Upper lobe of left lung (tissue), 6 donors: Measurements from ENCODE around the gene CFL1. TPM values are rescaled to one million over a fixed set of nuclear protein-coding genes. Genes with fewer than 3 reads are reported as not detected.
A peak's percentile ranks its signal among the peaks of the same experiment; 100 is the strongest.

Experiments used
- ATAC-seq, 2 donors: fragments of 200-7000 bp; cut with Tn5 transposase; one replicate each; pipeline ENCODE4 v1.9.1; 2022; ENCODE audit warnings: mild to moderate bottlenecking in 2 of 2, moderate library complexity in 2 of 2; ENCODE audit not compliant: low FRiP score in 2 of 2
- DNase-seq, 2 donors: peaks; one replicate each; pipeline ENCODE4 v3.0.0-alpha.2; 2019 to 2020
- H3K27ac ChIP-seq, 4 donors: fragments of 200-600 bp; sonication (generic); one replicate each; pipeline ENCODE4 v1.5.1; 2016 to 2019
- H3K27me3 ChIP-seq, 4 donors: fragments of 200-600 bp; sonication (generic); one replicate each; pipeline ENCODE4 v1.5.1; 2017 to 2019
- H3K36me3 ChIP-seq, 4 donors: fragments of 200-600 bp; sonication (generic); one replicate each; pipeline ENCODE4 v1.5.1; 2016 to 2019
- H3K4me1 ChIP-seq, 4 donors: fragments of 200-600 bp; sonication (generic); one replicate each; pipeline ENCODE4 v1.5.1; 2018 to 2019
- H3K4me3 ChIP-seq, 4 donors: fragments of 200-600 bp; sonication (generic); one replicate each; pipeline ENCODE4 v1.5.1; 2017 to 2019; ENCODE audit warnings: mild to moderate bottlenecking in 2 of 4, moderate library complexity in 1 of 4
- H3K9me3 ChIP-seq, 4 donors: fragments of 200-600 bp; sonication (generic); one replicate each; pipeline ENCODE4 v1.5.1; 2018 to 2019
- EP300 ChIP-seq, 4 donors: sonication (generic); formaldehyde crosslinking; IDR thresholded peaks; one replicate each; pipeline ENCODE4 v1.5.1; 2017; ENCODE audit warnings: antibody characterized with exemption in 4 of 4, control low read depth in 2 of 4
- POLR2A ChIP-seq, 4 donors: fragments of 450-650 bp; IDR thresholded peaks; one replicate each; pipeline ENCODE4 v1.5.1; 2016 to 2017; ENCODE audit warnings: antibody characterized with exemption in 4 of 4, mild to moderate bottlenecking in 2 of 4
- POLR2AphosphoS5 ChIP-seq, 2 donors: sonication (generic); formaldehyde crosslinking; IDR thresholded peaks; one replicate each; pipeline ENCODE4 v1.5.1; 2017; ENCODE audit warnings: antibody characterized with exemption in 2 of 2
- WGBS, 2 donors: methylation state at CpG; one replicate each; pipeline ENCODE4 v1.1.5; 2017 to 2018; 5-methylcytosine and 5-hydroxymethylcytosine counted together
- total RNA-seq, 6 donors: library from RNA; depleted of rRNA in 4 of 6; stranded (reverse); fragments of >200 nt in 4 of 6; gene quantifications; one replicate each; pipeline versions ENCODE4 v1.1.0 to v1.2.1, GENCODE V29; 2016 to 2021
- TF ChIP-seq, protein P1 (sequence below), 6 experiments: fragments of 450-650 bp in 4 of 6; fragments of 200-600 bp in 2 of 6; sonication (generic) in 2 of 6; IDR thresholded peaks; one replicate each; pipeline ENCODE4 v1.5.1; 2016 to 2019; ENCODE audit warnings: antibody characterized with exemption in 6 of 6
- donor health status: DM: no; HTN: no; CAD: no; lungs with moderate emphysema.
- donor health status: DM: no; HTN: yes; CAD: no; lungs with severe emphysema.

CFL1 gene
- total RNA-seq, 6 donors from 2014 or later = 358 to 813 (median 768) TPM

GRCh38 chr11:65855927-65856363 lies 2.0 kb downstream of the CFL1 start:
- H3K4me3 ChIP-seq = peak overlapping the region in 2 of 4 donors; percentile 66 to 77
- peaks cover 19 to 51% (median 32%) of the 10 kb centered on the region in 4 donors for H3K4me1 ChIP-seq
- peak overlapping the region in 2 of 4 donors; percentile 90 to 94 for H3K27ac ChIP-seq
- no peaks in the 10 kb centered on the region for H3K27me3 ChIP-seq
- H3K36me3 ChIP-seq = peaks cover 19 to 58% (median 51%) of the 10 kb centered on the region in 4 donors
- TF ChIP-seq POLR2A (IDR thresholded peaks at IDR 0.05) (no peak), POLR2AphosphoS5 (IDR thresholded peaks at IDR 0.05) (no peak), EP300 (IDR thresholded peaks at IDR 0.05) (no peak)
- TF ChIP-seq, protein P1, sequence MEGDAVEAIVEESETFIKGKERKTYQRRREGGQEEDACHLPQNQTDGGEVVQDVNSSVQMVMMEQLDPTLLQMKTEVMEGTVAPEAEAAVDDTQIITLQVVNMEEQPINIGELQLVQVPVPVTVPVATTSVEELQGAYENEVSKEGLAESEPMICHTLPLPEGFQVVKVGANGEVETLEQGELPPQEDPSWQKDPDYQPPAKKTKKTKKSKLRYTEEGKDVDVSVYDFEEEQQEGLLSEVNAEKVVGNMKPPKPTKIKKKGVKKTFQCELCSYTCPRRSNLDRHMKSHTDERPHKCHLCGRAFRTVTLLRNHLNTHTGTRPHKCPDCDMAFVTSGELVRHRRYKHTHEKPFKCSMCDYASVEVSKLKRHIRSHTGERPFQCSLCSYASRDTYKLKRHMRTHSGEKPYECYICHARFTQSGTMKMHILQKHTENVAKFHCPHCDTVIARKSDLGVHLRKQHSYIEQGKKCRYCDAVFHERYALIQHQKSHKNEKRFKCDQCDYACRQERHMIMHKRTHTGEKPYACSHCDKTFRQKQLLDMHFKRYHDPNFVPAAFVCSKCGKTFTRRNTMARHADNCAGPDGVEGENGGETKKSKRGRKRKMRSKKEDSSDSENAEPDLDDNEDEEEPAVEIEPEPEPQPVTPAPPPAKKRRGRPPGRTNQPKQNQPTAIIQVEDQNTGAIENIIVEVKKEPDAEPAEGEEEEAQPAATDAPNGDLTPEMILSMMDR (IDR thresholded peaks at IDR 0.05) = no peak
- peaks cover 0 to 7% (median 0%) of the 10 kb centered on the region in 4 donors for H3K9me3 ChIP-seq
- no peak for ATAC-seq
- 86 to 90% methylated on average over 15 of the region's 15 CpGs for WGBS, 2 donors
- no peak for DNase-seq

DNA sequence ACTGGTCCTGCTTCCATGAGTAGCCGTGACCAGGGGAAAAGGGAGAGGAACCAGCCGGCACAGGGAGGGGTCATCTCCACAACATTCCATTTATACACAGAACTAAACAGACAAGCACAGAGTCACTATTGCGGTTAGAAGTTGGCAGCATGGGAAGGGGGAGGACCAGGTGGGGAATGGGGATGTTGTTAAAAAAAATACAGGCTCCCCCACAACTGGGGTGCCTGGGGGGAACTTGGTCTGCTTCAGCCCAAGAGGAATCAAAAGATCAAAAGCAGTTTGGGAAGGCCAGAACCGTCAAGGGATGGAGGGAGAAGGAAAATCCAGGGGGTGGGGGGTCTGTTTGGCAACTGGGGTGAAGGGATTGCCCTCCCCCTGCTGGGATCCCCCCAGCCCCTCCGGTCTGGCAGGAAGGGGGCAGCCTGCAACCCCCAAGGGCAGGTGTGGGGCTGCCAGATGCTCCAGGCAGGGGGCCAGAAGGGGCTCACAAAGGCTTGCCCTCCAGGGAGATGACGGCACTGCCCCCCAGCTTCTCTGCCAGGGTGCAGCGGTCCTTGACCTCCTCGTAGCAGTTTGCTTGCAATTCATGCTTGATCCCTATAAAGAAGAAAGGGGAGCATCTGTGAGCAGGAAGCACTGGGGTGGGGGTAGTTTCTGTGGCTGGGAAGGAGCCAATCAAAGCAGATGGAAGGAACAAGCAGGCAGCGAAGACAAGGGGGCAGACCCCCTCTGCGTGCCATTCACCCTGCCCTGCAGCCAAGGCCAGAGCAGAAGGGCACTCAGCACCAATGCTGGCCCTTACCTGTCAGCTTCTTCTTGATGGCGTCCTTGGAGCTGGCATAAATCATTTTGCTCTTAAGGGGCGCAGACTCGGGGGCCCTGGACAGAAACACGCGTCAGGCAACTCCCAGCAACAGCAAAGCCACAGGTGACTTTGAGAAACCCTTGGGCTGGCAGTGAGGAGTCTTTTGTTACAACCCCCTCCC lies 2.8 kb downstream of the CFL1 start:
- Histone ChIP-seq H3K36me3 (peaks cover 19 to 62% (median 52%) of the 10 kb centered on the region in 4 donors), H3K27ac (no peak overlapping the region), H3K4me3 (peak overlapping the region in 1 of 4 donors; percentile 66), H3K4me1 (peaks cover 19 to 49% (median 32%) of the 10 kb centered on the region in 4 donors), H3K9me3 (peaks cover 0 to 7% (median 0%) of the 10 kb centered on the region in 4 donors), H3K27me3 (no peaks in the 10 kb centered on the region)
- no peak for DNase-seq
- WGBS, 2 donors = 88 to 92% methylated on average over 14 to 15 of the region's 15 CpGs
- ATAC-seq = no peak
- TF ChIP-seq, protein P1 (IDR thresholded peaks at IDR 0.05) = no peak
- TF ChIP-seq EP300 (IDR thresholded peaks at IDR 0.05) (no peak), POLR2A (IDR thresholded peaks at IDR 0.05) (no peak), POLR2AphosphoS5 (IDR thresholded peaks at IDR 0.05) (no peak)

- ATAC-seq = no peak
- H3K9me3 ChIP-seq = peaks cover 0 to 7% (median 0%) of the 10 kb centered on the region in 4 donors
- TF ChIP-seq POLR2AphosphoS5 (IDR thresholded peaks at IDR 0.05) (no peak), POLR2A (IDR thresholded peaks at IDR 0.05) (no peak), EP300 (IDR thresholded peaks at IDR 0.05) (no peak)
- TF ChIP-seq, protein P1 (IDR thresholded peaks at IDR 0.05) = no peak
- peaks cover 19 to 42% (median 25%) of the 10 kb centered on the region in 4 donors for H3K4me1 ChIP-seq
- no peak overlapping the region for H3K27ac ChIP-seq
- no peak overlapping the region for H3K4me3 ChIP-seq
- no peak for DNase-seq
- 92 to 100% methylated on average over 1 to 4 of the region's 4 CpGs for WGBS, 2 donors
- peaks cover 19 to 62% (median 52%) of the 10 kb centered on the region in 4 donors for H3K36me3 ChIP-seq
- no peaks in the 10 kb centered on the region for H3K27me3 ChIP-seq
These were observed 3.8 kb downstream of the CFL1 start for GRCh38 chr11:65854161-65854592.

GRCh38 chr11:65853246-65853979 lies 4.6 kb downstream of the CFL1 start:
- Histone ChIP-seq H3K4me1 (peaks cover 18 to 34% (median 19%) of the 10 kb centered on the region in 4 donors), H3K4me3 (no peak overlapping the region), H3K27me3 (no peaks in the 10 kb centered on the region), H3K9me3 (peaks cover 0 to 7% (median 0%) of the 10 kb centered on the region in 4 donors), H3K27ac (peak overlapping the region in 1 of 4 donors; percentile 14), H3K36me3 (peaks cover 19 to 62% (median 52%) of the 10 kb centered on the region in 4 donors)
- TF ChIP-seq EP300 (IDR thresholded peaks at IDR 0.05) (no peak), POLR2A (IDR thresholded peaks at IDR 0.05) (no peak), POLR2AphosphoS5 (IDR thresholded peaks at IDR 0.05) (no peak)
- TF ChIP-seq, protein P1 (IDR thresholded peaks at IDR 0.05) = no peak
- no peak for DNase-seq
- ATAC-seq = no peak
- WGBS, 2 donors = 88 to 95% methylated on average over 4 to 6 of the region's 6 CpGs
